Measurements from ENCODE around the gene LRMDA.

The LRMDA gene

DNA sequence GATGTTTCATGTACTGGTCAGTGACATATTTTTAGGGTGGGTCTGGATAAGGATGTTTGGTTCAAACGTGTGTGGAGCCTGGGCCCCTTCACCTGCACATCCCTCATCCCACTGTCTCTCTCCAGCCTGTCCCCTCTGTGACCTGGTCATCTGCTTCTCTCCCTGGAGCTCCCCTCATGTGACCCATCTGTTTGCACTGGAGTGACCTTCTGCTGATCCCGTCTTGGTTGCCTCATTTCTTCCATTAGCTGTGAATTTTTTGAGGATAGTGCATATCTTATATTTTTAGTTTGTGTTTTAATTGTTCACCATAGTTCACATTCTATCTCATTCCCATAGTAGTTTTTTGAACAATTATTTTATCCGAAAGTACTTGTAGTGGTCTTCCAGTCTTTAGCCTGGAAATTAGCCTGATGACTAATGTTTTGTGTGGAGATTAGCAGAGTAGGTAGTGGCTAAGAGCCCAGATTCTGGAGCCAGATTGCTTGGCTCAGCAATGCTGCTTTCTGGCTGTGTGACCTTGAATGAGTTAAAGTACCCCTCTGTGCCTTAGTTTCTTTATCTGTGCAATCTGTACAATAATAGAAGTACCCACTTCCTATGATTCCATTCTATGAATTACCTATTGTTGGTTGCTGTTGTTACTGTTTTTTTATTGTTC, 224.5 kb downstream of the LRMDA start:
- no peak overlapping the region for H3K4me3 ChIP-seq (ENCODE audit: low read depth, low read length)

DNA sequence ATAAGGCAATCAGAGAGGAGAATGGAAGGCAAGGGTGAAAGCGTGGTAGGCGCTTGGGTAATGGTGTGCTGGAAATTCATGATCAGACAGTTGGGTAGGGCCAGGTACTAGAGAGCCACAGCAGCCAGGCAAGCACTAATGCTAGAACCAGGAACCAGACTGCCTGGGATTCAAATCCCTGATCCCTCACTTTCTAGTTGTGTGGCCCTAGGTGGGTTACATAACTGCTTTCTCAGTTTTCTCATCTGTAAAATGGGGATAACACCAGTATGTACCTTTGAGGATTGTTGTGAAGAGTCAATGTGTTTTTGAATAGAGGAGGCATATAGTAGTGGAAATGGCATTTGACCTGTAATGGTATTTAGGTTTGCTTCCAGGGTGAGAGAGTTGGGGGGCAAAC, 225.9 kb downstream of the LRMDA start:
- no peak overlapping the region for H3K4me3 ChIP-seq (ENCODE audit: low read depth, low read length)

DNA sequence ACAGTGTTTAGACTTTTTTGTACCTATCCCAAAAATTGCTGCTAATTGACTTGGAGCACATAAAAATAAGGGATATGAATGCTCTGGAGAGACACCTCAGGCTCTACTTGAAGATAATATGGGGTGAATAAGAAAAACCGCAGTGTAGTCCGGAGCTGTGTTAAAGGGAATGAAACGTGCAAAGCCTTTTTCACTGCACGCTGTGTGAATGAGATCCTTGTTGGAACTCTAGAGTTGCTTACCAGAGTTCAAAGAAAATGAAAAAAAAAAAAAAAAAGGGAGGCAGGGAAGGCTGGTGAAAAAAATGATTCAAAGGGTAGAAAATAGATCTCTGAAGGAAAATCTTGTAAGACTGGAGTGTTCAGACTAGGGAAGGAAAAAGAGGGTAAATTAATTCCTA, 226.6 kb downstream of the LRMDA start:
- no peak overlapping the region for H3K4me3 ChIP-seq (ENCODE audit: low read depth, low read length)

DNA sequence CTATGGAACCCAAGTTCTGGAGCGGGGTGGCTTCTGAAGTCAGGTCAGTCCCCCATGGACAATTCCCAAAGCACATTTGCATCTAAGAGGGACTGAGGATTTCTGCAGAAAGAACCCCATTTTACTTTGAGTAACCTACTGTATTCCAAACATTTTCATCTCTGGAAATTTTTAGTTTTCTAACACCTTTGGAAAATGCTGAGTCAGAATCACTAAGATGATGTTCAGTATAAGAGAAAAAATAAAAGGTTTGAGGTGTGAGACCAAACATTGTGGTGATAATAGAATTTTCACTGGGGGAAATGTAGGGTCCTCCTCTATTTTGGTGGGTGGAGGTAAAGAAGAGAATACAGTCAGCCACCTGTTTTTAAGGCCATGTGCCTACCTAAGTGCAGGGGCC, 227.1 kb downstream of the LRMDA start:
- no peak overlapping the region for H3K4me3 ChIP-seq (ENCODE audit: low read depth, low read length)

DNA sequence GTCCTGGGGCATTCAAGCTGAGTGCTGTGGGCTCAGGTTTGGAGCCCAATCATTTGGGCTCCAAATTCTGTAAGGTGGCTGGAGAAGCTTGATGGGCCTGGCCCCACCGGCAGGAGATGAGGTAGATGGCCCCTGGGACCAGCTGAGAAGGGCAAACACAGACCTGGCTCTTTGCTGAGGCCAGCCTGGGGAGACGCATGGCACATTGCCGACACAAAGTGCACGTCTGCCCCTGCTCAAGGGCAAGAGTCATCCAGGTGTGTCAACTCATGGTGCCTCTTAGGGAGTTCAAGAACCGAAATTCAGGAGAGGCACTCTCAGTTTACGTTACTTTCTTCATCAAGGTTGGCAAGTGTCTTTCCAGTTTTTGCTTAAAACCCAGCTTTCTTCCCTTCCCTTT, 227.5 kb downstream of the LRMDA start:
- H3K4me3 ChIP-seq (ENCODE audit: low read depth, low read length), result no peak overlapping the region

DNA sequence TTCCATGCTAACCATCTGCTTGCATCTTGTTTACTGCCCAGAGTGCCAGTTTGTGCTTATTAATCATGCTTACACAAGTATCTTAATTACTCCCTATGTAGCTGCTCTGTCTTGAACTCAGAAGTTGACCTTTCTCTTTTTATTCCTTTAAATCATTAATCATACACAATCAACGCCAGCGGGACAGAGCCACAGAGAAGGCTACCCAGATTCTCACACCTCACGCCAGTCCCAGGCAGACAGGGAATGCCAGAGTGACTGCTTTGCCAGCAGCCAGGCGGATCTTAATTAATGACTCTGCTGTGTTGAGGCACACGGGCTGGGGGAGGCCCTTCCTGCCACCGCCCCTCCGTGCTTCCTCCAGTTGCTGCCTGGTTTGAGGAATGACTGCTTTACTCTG, 229.4 kb downstream of the LRMDA start:
- H3K4me3 ChIP-seq (ENCODE audit: low read depth, low read length), result no peak overlapping the region

DNA sequence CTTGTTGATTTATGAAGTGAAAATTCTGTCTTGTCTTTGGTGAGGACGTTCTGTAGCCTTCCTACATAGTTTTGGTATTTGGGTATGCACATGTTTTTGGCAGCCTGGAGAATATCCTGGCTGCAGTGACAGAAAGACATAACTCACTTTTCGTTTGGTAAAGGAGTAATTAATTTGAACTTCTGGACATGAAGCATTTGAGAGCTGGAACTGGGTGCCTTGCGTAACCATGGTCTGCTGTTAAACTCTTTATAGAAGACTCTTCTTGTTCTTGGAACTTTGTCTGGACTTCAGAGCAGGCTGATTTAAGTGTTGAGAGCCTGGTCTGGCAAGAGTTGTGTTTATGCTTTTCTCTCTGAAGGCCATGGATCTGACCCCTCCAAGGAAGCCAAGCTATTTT, 231.3 kb downstream of the LRMDA start:
- no peak overlapping the region for H3K4me3 ChIP-seq (ENCODE audit: low read depth, low read length)

DNA sequence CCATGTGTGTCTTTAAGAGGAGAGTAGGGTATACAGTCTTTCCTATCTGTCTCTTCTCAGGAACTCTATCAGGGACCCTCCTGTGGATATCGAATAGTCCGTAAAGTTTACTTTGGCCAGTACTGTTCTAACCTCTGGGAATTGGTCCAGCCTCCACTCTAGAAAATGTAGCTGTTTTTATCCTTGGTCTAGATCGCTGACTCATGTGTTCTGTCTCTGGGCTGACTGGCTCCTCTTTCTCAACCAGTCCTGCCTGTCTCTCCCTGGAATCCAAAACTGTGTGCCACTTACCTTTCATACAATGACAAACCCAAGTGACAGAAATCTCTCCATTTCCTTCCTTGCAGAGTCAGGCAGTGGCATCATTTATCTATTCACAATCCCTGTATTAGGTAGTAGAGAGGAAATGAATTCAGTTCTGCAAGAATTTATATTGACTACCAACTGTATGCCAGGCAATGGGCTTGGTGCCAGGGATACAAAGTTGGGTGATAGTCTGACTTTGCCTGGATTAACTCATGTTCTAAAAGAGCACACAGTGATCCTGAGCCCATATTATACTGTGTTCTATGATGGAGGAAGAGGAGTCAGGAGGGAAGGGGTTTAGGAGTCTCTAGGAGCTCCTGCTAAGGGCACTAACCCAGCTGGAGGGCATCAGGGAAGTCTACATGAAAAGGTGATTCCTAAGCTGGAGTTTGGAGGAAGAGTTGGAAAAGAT, 232.7 kb downstream of the LRMDA start:
- H3K4me3 ChIP-seq (ENCODE audit: low read depth, low read length), result no peak overlapping the region

DNA sequence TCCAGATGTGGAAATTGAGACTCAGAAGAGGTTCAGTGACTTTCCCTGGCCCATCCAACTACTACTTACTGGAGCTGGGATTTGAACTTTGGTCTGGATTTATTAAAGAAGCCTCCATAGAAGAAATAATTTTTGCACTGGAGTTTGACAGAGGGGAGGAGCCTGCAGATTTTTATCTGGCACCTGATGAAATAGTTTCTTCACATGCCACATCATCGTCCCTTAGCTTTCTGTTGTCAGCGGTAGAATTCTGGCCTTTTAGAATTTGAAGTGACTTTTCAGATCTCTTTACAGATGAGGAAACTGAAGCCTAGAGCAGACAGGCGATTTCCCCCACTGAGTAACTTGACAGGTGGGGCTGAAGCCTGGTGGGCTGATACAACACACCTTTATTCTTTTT, 233.5 kb downstream of the LRMDA start:
- no peak overlapping the region for H3K4me3 ChIP-seq (ENCODE audit: low read depth, low read length)

DNA sequence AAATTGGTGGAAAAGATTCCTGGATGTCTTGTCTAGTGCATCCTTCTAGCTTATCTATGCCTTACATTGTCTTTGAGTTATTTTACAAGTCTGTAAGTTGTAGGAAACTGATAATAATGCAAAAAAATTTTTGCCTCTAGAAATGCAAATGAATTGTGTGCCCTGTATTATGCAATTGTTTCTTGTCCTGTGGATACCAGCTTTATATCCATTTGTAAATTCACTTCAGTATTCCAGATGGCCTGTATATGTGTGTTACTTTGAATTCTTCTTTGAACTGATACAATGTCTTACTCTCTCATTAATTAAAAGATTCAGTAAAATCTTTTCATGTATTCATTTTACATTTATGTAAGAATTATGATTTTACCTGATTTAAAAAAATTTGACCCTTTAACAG, 234.3 kb downstream of the LRMDA start:
- no peak overlapping the region for H3K4me3 ChIP-seq (ENCODE audit: low read depth, low read length)

DNA sequence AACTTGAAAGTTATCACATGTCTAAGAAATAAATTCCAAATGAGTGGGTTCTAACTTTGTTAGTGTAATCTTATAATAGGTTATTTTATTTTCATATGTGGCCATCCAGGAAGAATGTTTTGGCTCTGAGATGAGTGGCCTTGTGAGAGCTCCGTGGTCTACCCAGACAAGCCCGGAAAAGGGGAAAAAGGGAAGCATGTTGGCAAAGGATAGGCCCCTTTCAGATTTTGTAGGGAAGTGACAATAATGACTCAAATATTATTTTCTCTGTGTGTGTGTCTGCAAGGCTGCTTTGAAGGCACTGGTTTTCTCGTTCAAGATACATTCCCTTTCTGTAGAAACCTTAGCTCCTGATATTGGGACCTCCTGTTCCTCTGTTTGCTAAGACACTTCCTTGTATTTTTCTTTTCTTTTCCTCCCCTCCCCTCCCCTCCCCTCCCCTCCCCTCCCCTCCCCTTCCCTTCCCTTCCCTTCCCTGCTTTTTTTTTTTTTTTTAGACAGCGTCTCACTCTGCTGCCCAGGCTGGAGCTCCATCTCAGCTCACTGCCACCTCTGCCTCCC, 240.8 kb downstream of the LRMDA start:
- H3K4me3 ChIP-seq (ENCODE audit: low read depth, low read length), result no peak overlapping the region

DNA sequence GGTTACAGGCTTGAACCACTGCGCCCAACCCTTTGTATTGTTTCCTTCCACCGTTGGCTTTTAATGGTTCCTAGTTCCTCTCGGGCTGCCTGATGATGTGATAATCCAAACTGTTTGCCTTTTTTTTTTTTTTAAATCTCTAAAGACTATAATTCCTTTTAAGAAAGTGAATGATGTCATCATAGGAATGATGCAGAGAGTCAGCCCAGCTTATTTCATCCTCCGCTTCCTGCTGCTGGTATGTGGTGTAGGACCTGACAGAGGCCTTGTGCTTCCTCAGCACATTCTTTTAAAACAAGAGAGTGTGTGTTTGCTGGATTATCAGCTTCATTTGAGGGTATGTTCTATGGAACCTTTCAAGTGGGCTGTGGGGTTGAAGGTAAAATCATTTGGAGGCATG, 241.4 kb downstream of the LRMDA start:
- no peak overlapping the region for H3K4me3 ChIP-seq (ENCODE audit: low read depth, low read length)

DNA sequence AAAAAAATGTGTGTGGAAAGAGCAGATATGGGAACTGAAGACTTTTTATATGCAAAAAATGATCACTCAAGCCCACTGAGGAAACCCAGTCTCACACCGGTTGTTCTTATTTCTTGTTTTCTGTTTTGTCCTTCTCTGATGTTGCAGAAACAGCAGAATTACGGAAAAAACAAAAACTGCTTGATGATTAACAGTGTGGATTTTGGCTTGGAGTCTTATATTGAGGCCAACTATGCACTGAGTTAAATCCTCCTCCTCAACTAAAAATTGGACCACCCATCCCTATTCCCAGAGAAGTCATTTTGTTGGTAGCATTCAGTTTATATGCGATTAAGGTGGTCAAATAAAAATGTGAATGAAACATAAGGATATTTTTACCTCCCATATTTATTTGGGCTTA, 246.1 kb downstream of the LRMDA start:
- no peak overlapping the region for H3K4me3 ChIP-seq (ENCODE audit: low read depth, low read length)

DNA sequence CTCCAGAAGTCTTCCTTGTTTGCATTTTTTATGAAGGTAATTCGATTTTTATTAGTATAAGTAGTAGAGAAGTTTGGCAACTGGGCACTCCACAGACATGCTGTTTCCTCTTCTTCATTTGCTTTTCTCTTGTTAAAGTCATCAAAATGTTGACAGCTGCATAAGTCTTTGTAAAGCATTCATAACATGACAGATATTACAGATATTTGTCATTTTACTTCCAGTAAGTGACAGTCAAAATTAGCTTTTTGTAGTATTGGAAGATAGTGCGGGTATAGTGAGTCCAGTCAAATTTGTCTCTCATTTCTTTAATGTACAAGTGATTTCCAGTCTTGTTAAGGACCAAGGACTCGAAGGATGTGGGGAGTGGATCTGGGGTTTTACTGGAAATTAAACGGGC, 247.1 kb downstream of the LRMDA start:
- no peak overlapping the region for H3K4me3 ChIP-seq (ENCODE audit: low read depth, low read length)

DNA sequence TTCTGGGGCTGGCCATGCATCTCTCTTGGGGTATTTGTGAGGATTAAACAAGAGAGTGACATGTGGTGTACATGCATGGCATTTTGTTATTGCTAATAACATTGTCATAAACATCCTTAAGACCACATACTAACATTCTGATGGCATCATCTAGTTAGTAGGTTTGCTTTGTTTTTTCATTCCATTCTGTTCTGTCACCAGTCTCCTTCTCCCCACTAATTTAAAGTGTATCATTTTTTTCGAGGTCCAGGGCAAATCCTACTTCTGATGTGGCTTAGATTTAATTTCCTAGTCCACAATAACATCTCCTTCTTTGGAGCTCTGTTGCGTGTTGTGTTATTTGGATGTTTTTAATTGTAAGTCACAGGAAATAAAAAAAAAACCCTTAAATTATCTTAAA, 248.1 kb downstream of the LRMDA start:
- H3K4me3 ChIP-seq (ENCODE audit: low read depth, low read length), result no peak overlapping the region

DNA sequence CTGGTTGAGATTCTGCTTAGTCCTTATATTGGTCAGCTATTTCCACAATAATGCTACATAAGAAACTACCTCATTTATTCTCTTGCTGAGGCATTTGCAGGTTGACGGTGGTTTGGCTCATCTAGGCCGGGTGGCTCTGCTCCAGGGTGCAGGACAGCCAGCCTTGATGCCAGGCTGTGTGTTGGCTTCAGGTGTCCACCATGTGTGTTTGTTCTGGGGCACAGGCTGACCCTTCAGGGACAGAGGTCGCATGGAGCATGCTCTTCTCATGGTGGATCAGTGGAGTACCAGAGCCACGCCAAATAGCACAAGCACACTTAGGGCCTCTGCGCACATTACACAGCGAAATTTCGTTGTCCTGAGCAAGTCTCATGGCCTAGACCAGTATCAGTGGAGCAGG, 249.9 kb downstream of the LRMDA start:
- no peak overlapping the region for H3K4me3 ChIP-seq (ENCODE audit: low read depth, low read length)

DNA sequence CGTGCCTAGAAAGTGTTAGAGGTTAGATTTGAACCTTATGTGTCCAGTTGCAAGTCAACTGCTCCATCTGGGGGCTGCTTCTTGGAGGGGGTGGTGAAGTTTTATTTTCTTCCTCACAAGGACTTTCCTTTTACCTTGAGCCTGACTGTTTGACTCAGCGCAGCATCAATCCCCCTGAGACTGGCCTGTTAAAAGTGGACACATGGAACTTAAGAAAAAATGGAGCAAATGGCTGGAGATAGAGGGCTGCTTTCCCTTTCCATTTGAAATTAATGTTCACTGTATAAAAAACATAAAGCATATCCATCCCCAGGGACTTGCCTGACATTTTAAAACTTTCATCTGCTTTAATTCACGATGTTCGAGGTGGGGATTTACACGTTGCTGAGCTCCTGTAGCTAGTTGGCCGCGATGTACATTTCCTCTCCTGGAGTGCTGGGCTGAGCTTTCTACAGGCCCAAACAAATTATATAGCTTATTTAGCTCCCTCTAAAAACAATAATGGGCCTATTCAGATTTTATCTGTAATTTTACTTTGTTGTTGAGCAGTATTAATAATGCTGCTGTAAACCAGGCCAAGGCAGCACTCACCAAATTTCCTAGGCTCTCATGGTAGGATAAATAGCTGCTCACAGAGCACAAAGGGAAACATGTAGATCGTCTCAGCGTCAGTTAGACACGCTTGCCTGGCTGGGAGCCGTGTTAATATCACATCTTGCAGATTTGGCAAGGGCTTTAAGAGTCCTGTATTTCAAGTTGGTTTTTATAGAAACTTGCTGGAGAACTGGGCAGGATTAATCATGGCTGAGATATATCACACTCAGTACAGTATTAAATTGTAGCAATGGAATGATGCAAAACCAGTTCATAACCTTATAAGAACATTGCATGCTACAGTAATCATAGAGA, 251.5 kb downstream of the LRMDA start:
- H3K4me3 ChIP-seq (ENCODE audit: low read depth, low read length), result no peak overlapping the region

DNA sequence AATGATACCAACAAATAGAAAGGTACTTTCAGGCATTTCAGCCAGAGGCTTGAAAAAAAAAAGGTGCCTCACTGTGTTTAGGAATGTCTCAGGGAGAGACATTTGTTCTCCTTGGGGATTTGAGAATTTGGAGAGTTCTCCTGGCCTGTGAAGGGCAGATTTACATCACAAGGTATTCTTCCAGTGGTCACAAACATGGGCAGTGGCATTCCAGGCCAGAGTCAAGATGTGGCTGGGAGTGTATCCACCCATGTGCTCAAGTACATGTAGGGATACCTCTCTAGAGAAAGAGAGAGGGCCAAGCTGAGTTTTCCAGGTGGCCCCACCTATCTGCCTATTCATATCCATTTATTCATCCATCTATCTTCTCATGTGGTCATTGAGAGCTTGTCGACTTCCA, 253.8 kb downstream of the LRMDA start:
- no peak overlapping the region for H3K4me3 ChIP-seq (ENCODE audit: low read depth, low read length)

DNA sequence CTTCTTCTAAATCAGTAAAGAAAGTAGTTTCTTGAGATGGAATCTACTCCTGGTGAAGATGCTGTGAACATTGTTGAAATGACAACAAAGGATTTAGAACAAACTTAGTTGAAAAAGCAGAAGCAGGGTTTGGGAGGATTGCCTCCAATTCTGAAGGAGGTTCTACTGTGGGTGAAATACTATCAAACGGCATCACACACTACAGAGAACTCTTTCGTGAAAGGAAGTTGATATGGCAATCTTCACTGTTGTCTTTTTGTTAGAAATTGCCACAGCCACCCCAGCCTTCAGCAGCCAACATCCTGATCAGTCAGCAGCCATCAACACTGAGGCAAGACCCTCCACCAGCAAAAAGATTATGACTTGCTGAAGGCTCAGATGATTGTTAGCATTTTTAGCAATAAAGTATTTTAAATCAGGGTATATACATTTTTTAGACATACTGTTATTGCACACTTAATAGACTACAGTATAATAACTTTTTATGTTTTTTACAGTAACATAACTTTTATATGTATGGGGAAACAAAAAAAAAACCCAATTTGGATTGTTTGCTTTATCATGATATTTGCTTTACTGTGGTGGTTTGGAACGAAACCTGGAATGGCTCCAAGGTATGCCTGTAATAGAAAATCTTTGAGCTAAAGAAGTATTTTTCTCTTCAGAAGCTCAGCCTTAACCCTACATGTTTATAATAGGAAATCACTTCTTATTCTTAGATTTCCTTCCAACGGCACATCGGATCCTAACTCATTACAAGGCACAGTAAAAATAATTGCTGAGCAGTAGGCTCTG, 257.3 kb downstream of the LRMDA start:
- no peak overlapping the region for H3K4me3 ChIP-seq (ENCODE audit: low read depth, low read length)

DNA sequence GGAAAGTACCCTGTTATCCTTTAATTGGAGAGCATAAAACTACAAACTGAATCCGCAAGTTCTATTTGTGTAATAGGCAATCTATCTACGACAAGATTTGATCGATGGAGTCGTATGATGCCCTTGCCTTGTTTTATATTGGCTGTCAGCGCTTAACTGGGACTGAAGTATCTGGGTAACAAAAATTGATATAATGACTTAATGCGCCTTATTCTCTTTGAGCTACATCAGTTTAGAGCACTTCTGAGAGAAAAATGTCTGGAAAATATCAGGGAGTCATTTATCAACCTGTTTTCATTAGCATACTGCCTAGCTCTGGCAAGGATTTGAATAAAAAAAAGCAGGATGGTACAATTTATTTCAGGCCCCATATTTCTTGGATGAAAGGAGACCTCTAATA, 262.1 kb downstream of the LRMDA start:
- H3K4me3 ChIP-seq (ENCODE audit: low read depth, low read length), result no peak overlapping the region

DNA sequence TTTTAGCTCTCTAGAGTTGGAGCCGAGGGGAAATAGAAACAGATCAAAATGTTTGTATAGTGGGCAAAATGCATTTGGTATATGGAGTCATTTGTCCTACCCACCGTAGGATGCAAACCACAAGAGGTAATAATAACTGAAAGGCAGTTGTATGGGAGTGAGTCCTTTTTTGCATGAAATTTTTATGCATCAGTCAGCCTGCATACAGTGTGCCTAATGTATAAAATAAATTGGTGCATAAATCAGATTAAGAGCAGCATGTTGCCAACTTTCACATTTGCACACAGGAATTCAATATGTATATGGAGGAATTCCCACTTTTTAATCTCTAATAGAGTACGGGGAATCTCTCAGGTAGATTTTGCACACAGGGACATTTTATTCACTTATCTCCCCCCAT, 262.8 kb downstream of the LRMDA start:
- no peak overlapping the region for H3K4me3 ChIP-seq (ENCODE audit: low read depth, low read length)
